GM12878 (cell line): ENCODE results near the gene PCYOX1L. TPM values are rescaled to one million over a fixed set of nuclear protein-coding genes. Genes with fewer than 3 reads are reported as not detected.

Experiments used
- ATF7 ChIP-seq: fragments of 450-650 bp; IDR thresholded peaks from 2 replicates; pipeline ENCODE4 v1.6.1; 2016; ENCODE audit warnings: low read depth, mild to moderate bottlenecking
- BMI1 ChIP-seq: fragments of 450-650 bp; IDR thresholded peaks from 2 replicates; pipeline ENCODE4 v1.6.1; 2016; ENCODE audit warnings: mild to moderate bottlenecking, moderate library complexity, borderline replicate concordance
- HCFC1 ChIP-seq: fragments of 150-350 bp; IDR thresholded peaks from 2 replicates; pipeline ENCODE4 v1.6.1; 2014; ENCODE audit warnings: low read length
- JUNB ChIP-seq: IDR thresholded peaks from 2 replicates; pipeline ENCODE4 v1.6.1; 2016; ENCODE audit warnings: antibody characterized with exemption, mild to moderate bottlenecking
- MXI1 ChIP-seq: fragments of 150-350 bp; IDR thresholded peaks from 2 replicates; pipeline ENCODE4 v1.6.1; 2011; ENCODE audit warnings: low read depth, mild to moderate bottlenecking, inconsistent platforms, low read length, improper control_type of control experiment
- REST ChIP-seq: IDR thresholded peaks from 2 replicates; pipeline ENCODE4 v1.6.1; 2012; ENCODE audit warnings: mild to moderate bottlenecking, low read depth, low read length
- RFX5 ChIP-seq: IDR thresholded peaks from 2 replicates; pipeline ENCODE4 v1.6.1; 2011; ENCODE audit warnings: low read depth, low read length, improper control_type of control experiment
- ZBTB4 ChIP-seq: fragments of 450-650 bp; formaldehyde crosslinking; IDR thresholded peaks from 2 replicates; pipeline ENCODE4 v1.4.0; 2022; ENCODE audit warnings: mild to moderate bottlenecking, moderate library complexity
- polyA plus RNA-seq, 11 experiments: library from polyadenylated mRNA; depleted of rRNA in 4 of 11; unstranded in 6 of 11; stranded (reverse) in 5 of 11; fragments of >200 nt; fragmentation: Nextera tagmentation in 4 of 11; fragmentation: Illumina TruSeq in 1 of 11; extraction: Ambion mirVana in 4 of 11; extraction: Trizol in 1 of 11; gene quantifications; 1 replicate in 1 of 11; 2 replicates in 10 of 11; pipeline versions ENCODE4 v1.2.1 to v1.2.3, GENCODE V29; 2011 to 2016; ENCODE audit warnings: inconsistent platforms in 2 of 11, missing spikeins in 2 of 11, low read depth in 1 of 11
- total RNA-seq, 4 experiments: library from RNA; depleted of rRNA in 3 of 4; stranded (reverse); fragments of >200 nt in 3 of 4; fragmentation: Illumina TruSeq in 1 of 4; extraction: Trizol in 1 of 4; gene quantifications; 2 replicates each; pipeline versions ENCODE4 v1.2.1 to v1.2.3, GENCODE V29; 2013 to 2021
- TF ChIP-seq, protein P1 (sequence below): fragments of 450-650 bp; IDR thresholded peaks from 2 replicates; pipeline ENCODE4 v1.6.1; 2017; ENCODE audit warnings: mild to moderate bottlenecking, moderate library complexity

Gene PCYOX1L
- total and polyA plus RNA-seq, 10 of the 15 experiments (the other 5 are each of a cell fraction or from before 2014, with no cell fraction given): 2.9 to 17.0 (median 12.9) TPM

DNA sequence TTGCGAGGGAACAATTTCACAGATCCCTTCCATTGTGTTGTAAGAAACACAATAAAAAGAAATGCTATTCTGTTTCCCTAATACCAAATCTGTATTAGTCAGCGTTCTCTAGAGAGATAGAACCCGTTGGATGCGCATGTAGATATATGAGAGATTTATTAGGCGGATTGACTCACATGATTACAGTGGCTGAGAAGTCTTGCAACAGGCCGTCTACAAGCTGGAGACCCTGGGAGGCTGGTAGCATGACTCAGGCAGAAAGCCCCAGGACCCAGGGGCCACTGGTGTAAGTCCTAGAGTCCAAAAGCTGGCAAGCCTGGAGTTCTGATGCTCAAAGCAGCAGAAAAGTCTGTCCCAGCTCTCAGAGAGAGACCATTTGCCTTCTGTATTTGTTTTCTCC lies 39.7 kb downstream of the PCYOX1L start (continued):
- TF ChIP-seq, protein P1, sequence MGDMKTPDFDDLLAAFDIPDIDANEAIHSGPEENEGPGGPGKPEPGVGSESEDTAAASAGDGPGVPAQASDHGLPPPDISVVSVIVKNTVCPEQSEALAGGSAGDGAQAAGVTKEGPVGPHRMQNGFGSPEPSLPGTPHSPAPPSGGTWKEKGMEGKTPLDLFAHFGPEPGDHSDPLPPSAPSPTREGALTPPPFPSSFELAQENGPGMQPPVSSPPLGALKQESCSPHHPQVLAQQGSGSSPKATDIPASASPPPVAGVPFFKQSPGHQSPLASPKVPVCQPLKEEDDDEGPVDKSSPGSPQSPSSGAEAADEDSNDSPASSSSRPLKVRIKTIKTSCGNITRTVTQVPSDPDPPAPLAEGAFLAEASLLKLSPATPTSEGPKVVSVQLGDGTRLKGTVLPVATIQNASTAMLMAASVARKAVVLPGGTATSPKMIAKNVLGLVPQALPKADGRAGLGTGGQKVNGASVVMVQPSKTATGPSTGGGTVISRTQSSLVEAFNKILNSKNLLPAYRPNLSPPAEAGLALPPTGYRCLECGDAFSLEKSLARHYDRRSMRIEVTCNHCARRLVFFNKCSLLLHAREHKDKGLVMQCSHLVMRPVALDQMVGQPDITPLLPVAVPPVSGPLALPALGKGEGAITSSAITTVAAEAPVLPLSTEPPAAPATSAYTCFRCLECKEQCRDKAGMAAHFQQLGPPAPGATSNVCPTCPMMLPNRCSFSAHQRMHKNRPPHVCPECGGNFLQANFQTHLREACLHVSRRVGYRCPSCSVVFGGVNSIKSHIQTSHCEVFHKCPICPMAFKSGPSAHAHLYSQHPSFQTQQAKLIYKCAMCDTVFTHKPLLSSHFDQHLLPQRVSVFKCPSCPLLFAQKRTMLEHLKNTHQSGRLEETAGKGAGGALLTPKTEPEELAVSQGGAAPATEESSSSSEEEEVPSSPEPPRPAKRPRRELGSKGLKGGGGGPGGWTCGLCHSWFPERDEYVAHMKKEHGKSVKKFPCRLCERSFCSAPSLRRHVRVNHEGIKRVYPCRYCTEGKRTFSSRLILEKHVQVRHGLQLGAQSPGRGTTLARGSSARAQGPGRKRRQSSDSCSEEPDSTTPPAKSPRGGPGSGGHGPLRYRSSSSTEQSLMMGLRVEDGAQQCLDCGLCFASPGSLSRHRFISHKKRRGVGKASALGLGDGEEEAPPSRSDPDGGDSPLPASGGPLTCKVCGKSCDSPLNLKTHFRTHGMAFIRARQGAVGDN: no peak
- TF ChIP-seq HCFC1 (no peak), BMI1 (no peak), ATF7 (no peak), RFX5 (no peak), JUNB (no peak), ZBTB4 (CRISPR knock-in tag) (no peak), REST (no peak), MXI1 (no peak)
